Vagina (tissue), 2 donors: ENCODE results near the gene CA5A.

Experiments
- CTCF ChIP-seq, 3 experiments: fragments of 450-650 bp in 2 of 3; fragments of 200-600 bp in 1 of 3; sonication (generic) in 1 of 3; IDR thresholded peaks; one replicate each; pipeline ENCODE4 v1.5.1; 2017 to 2019; ENCODE audit warnings: antibody characterized with exemption in 3 of 3, mild to moderate bottlenecking in 2 of 3, moderate library complexity in 2 of 3
- POLR2A ChIP-seq, 2 donors: fragments of 450-650 bp; IDR thresholded peaks; one replicate each; pipeline ENCODE4 v1.6.1; 2017; ENCODE audit warnings: antibody characterized with exemption in 2 of 2, mild to moderate bottlenecking in 2 of 2, moderate library complexity in 2 of 2
- POLR2AphosphoS5 ChIP-seq, 2 donors: sonication (generic); formaldehyde crosslinking; IDR thresholded peaks; one replicate each; pipeline ENCODE4 v1.9.0; 2017; ENCODE audit warnings: antibody characterized with exemption in 2 of 2, mild to moderate bottlenecking in 2 of 2, low read depth in 1 of 2; ENCODE audit not compliant: insufficient read depth in 1 of 2

GRCh38 chr16:87971933-87972332, 35.6 kb upstream of the CA5A start:
- TF ChIP-seq CTCF (IDR thresholded peaks at IDR 0.05) = no peak
- TF ChIP-seq POLR2A (IDR thresholded peaks at IDR 0.05) = no peak
- no peak for TF ChIP-seq POLR2AphosphoS5 (IDR thresholded peaks at IDR 0.05; ENCODE audit: insufficient read depth in 1 of 2, low read depth in 1 of 2)
